GM12801 (cell line): ENCODE measurements around the gene CLTRN.

Experiments used
- CTCF ChIP-seq: IDR thresholded peaks from one replicate; pipeline ENCODE4 v1.5.1; 2011; ENCODE audit warnings: control low read depth; ENCODE audit not compliant: insufficient read length; ENCODE audit errors: extremely low read depth

CLTRN gene

GRCh38 chrX:15644560-15644872 is 20.1 kb downstream of the CLTRN start:
- no peak for TF ChIP-seq CTCF

GRCh38 chrX:15643786-15644559 is 20.6 kb downstream of the CLTRN start:
- TF ChIP-seq CTCF, result no peak

GRCh38 chrX:15631637-15632036 is 33.0 kb downstream of the CLTRN start:
- no peak for TF ChIP-seq CTCF

DNA sequence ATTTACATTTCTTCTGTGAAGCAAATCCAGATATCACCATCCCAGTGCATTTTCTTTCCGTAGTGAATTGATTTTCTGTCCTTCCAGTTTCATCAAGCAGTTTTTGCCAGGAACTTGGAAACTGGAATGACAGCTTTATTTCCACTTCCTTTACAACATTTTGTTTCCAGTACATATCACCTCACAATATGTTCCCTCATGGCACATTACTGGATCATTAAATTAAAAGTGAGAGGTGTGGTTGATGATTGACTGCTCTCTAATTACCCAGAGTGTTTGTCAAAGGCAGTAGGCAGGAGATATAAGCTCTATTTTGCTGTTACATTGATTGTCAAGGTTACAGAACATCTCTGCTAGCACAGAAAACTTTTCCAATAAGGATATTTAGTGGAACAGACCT is 41.6 kb downstream of the CLTRN start:
- TF ChIP-seq CTCF, result no peak

DNA sequence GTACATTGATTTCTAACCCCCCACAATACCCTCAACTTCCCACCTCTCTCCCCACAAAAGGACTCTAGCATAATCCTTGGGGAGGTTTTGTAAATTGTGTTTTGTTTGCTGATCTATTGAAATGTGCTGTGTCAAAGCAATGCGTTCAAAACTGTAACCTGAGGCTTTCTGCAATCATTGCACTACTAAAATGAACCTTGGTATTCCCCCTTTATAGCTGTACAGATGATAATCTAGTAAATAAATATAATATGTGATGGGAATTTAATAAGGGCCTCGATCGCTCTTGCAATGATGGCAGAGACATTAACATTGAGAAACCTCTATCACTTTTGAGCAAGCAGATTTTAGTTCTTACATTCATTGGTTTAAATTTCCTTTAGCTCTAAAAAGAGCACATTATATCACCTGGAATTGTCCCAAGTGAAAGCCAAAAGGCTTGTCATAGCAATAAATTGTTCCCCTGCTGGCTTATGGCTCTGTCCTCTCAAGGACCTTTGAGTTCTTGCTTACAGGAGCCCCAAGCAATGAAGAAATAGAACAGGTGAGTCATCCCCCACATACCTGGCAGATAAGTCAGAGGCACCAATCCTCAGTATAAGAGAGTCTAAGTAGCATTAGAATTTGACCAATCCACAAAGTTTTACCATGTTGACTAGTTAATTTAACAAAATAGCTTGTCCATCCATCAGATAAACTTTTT is 45.4 kb downstream of the CLTRN start:
- TF ChIP-seq CTCF, result no peak

GRCh38 chrX:15617111-15617510 is 47.5 kb downstream of the CLTRN start:
- TF ChIP-seq CTCF, result no peak

GRCh38 chrX:15616531-15616930 is 48.1 kb downstream of the CLTRN start:
- TF ChIP-seq CTCF, result no peak
